Measurements from ENCODE around the gene CR1.

Gene CR1

GRCh38 chr1:207495801-207496792 lies at the start of gene CR1:
Gene CR1, plus strand, starts transcription at chr1:207496157. Its CDS starts 111 bp downstream, at chr1:207496268.
- no peak within 1 kb of the TSS for H2AFZ ChIP-seq (ENCODE audit: low read depth, low read length)
- H3K4me1 ChIP-seq (ENCODE audit: insufficient read depth, low read length): no peaks in the 10 kb centered on the region
- H3K9me3 ChIP-seq (ENCODE audit: low read length): no peaks in the 10 kb centered on the region
- H3K4me3 ChIP-seq (ENCODE audit: low read length): no peak within 1 kb of the TSS
- H3K27me3 ChIP-seq (ENCODE audit: insufficient read depth, low read length): peaks cover 36% of the 10 kb centered on the region
- H3K36me3 ChIP-seq (ENCODE audit: insufficient read depth, low read length): no peaks in the 10 kb centered on the region

- H3K4me3 ChIP-seq (ENCODE audit: low read length): no peak overlapping the region
- H3K36me3 ChIP-seq (ENCODE audit: insufficient read depth, low read length): no peaks in the 10 kb centered on the region
- H3K9me3 ChIP-seq (ENCODE audit: low read length): no peaks in the 10 kb centered on the region
- H2AFZ ChIP-seq (ENCODE audit: low read depth, low read length): no peak overlapping the region
- H3K27me3 ChIP-seq (ENCODE audit: insufficient read depth, low read length): peaks cover 54% of the 10 kb centered on the region
- H3K4me1 ChIP-seq (ENCODE audit: insufficient read depth, low read length): no peaks in the 10 kb centered on the region
Measured at GRCh38 chr1:207453710-207454045, 42.3 kb upstream of the CR1 start.

GRCh38 chr1:207454046-207454964 lies 41.7 kb upstream of the CR1 start, which contains the start of gene CR2:
Gene CR2, plus strand, starts transcription at chr1:207454328. Its CDS starts 91 bp downstream, at chr1:207454419.
- H3K27me3 ChIP-seq (ENCODE audit: insufficient read depth, low read length): peaks cover 55% of the 10 kb centered on the region
- no peaks in the 10 kb centered on the region for H3K4me1 ChIP-seq (ENCODE audit: insufficient read depth, low read length)
- no peaks in the 10 kb centered on the region for H3K36me3 ChIP-seq (ENCODE audit: insufficient read depth, low read length)
- H2AFZ ChIP-seq (ENCODE audit: low read depth, low read length): peak within 1 kb of the TSS; percentile 58
- no peaks in the 10 kb centered on the region for H3K9me3 ChIP-seq (ENCODE audit: low read length)
- no peak within 1 kb of the TSS for H3K4me3 ChIP-seq (ENCODE audit: low read length)

- Histone ChIP-seq H3K27me3 (ENCODE audit: insufficient read depth, low read length) (peaks cover 55% of the 10 kb centered on the region), H3K4me1 (ENCODE audit: insufficient read depth, low read length) (no peaks in the 10 kb centered on the region), H3K4me3 (ENCODE audit: low read length) (no peak overlapping the region), H3K9me3 (ENCODE audit: low read length) (no peaks in the 10 kb centered on the region), H3K36me3 (ENCODE audit: insufficient read depth, low read length) (no peaks in the 10 kb centered on the region), H2AFZ (ENCODE audit: low read depth, low read length) (no peak overlapping the region)
Measured at GRCh38 chr1:207455183-207455754, 40.7 kb upstream of the CR1 start.

GRCh38 chr1:207458414-207458813 lies 37.5 kb upstream of the CR1 start:
- H2AFZ ChIP-seq (ENCODE audit: low read depth, low read length): no peak overlapping the region
- H3K27me3 ChIP-seq (ENCODE audit: insufficient read depth, low read length): peaks cover 37% of the 10 kb centered on the region
- no peak overlapping the region for H3K4me3 ChIP-seq (ENCODE audit: low read length)
- H3K36me3 ChIP-seq (ENCODE audit: insufficient read depth, low read length): no peaks in the 10 kb centered on the region
- no peaks in the 10 kb centered on the region for H3K4me1 ChIP-seq (ENCODE audit: insufficient read depth, low read length)
- H3K9me3 ChIP-seq (ENCODE audit: low read length): no peaks in the 10 kb centered on the region

- Histone ChIP-seq H3K4me3 (ENCODE audit: low read length) (no peak overlapping the region), H3K36me3 (ENCODE audit: insufficient read depth, low read length) (no peaks in the 10 kb centered on the region), H3K9me3 (ENCODE audit: low read length) (no peaks in the 10 kb centered on the region), H3K4me1 (ENCODE audit: insufficient read depth, low read length) (no peaks in the 10 kb centered on the region), H2AFZ (ENCODE audit: low read depth, low read length) (no peak overlapping the region), H3K27me3 (ENCODE audit: insufficient read depth, low read length) (peaks cover 32% of the 10 kb centered on the region)
Measured at GRCh38 chr1:207459008-207459407, 36.9 kb upstream of the CR1 start.

- H3K4me1 ChIP-seq (ENCODE audit: insufficient read depth, low read length): no peaks in the 10 kb centered on the region
- peaks cover 9% of the 10 kb centered on the region for H3K27me3 ChIP-seq (ENCODE audit: insufficient read depth, low read length)
- H2AFZ ChIP-seq (ENCODE audit: low read depth, low read length): no peak overlapping the region
- H3K4me3 ChIP-seq (ENCODE audit: low read length): no peak overlapping the region
- no peaks in the 10 kb centered on the region for H3K36me3 ChIP-seq (ENCODE audit: insufficient read depth, low read length)
- H3K9me3 ChIP-seq (ENCODE audit: low read length): no peaks in the 10 kb centered on the region
Measured at GRCh38 chr1:207461649-207462048, 34.3 kb upstream of the CR1 start.

- no peaks in the 10 kb centered on the region for H3K36me3 ChIP-seq (ENCODE audit: insufficient read depth, low read length)
- peaks cover 5% of the 10 kb centered on the region for H3K27me3 ChIP-seq (ENCODE audit: insufficient read depth, low read length)
- no peak overlapping the region for H3K4me3 ChIP-seq (ENCODE audit: low read length)
- no peak overlapping the region for H2AFZ ChIP-seq (ENCODE audit: low read depth, low read length)
- H3K4me1 ChIP-seq (ENCODE audit: insufficient read depth, low read length): no peaks in the 10 kb centered on the region
- H3K9me3 ChIP-seq (ENCODE audit: low read length): no peaks in the 10 kb centered on the region
Measured at GRCh38 chr1:207462535-207462934, 33.4 kb upstream of the CR1 start.

GRCh38 chr1:207463021-207463420 lies 32.9 kb upstream of the CR1 start:
- Histone ChIP-seq H3K4me3 (ENCODE audit: low read length) (no peak overlapping the region), H3K9me3 (ENCODE audit: low read length) (no peaks in the 10 kb centered on the region), H3K27me3 (ENCODE audit: insufficient read depth, low read length) (peaks cover 4% of the 10 kb centered on the region), H3K4me1 (ENCODE audit: insufficient read depth, low read length) (no peaks in the 10 kb centered on the region), H3K36me3 (ENCODE audit: insufficient read depth, low read length) (no peaks in the 10 kb centered on the region), H2AFZ (ENCODE audit: low read depth, low read length) (no peak overlapping the region)

- no peaks in the 10 kb centered on the region for H3K9me3 ChIP-seq (ENCODE audit: low read length)
- H3K27me3 ChIP-seq (ENCODE audit: insufficient read depth, low read length): peaks cover 3% of the 10 kb centered on the region
- no peaks in the 10 kb centered on the region for H3K4me1 ChIP-seq (ENCODE audit: insufficient read depth, low read length)
- H3K4me3 ChIP-seq (ENCODE audit: low read length): no peak overlapping the region
- H2AFZ ChIP-seq (ENCODE audit: low read depth, low read length): no peak overlapping the region
- H3K36me3 ChIP-seq (ENCODE audit: insufficient read depth, low read length): no peaks in the 10 kb centered on the region
Measured at GRCh38 chr1:207463571-207463970, 32.4 kb upstream of the CR1 start.

GRCh38 chr1:207470927-207471326 lies 25.0 kb upstream of the CR1 start:
- no peak overlapping the region for H3K4me3 ChIP-seq (ENCODE audit: low read length)
- H3K36me3 ChIP-seq (ENCODE audit: insufficient read depth, low read length): no peaks in the 10 kb centered on the region
- H3K27me3 ChIP-seq (ENCODE audit: insufficient read depth, low read length): peaks cover 5% of the 10 kb centered on the region
- no peak overlapping the region for H2AFZ ChIP-seq (ENCODE audit: low read depth, low read length)
- H3K9me3 ChIP-seq (ENCODE audit: low read length): no peaks in the 10 kb centered on the region
- no peaks in the 10 kb centered on the region for H3K4me1 ChIP-seq (ENCODE audit: insufficient read depth, low read length)

GRCh38 chr1:207474210-207474609 lies 21.7 kb upstream of the CR1 start:
- Histone ChIP-seq H3K4me1 (ENCODE audit: insufficient read depth, low read length) (no peaks in the 10 kb centered on the region), H3K9me3 (ENCODE audit: low read length) (no peaks in the 10 kb centered on the region), H3K27me3 (ENCODE audit: insufficient read depth, low read length) (peaks cover 7% of the 10 kb centered on the region), H2AFZ (ENCODE audit: low read depth, low read length) (no peak overlapping the region), H3K36me3 (ENCODE audit: insufficient read depth, low read length) (no peaks in the 10 kb centered on the region), H3K4me3 (ENCODE audit: low read length) (no peak overlapping the region)

GRCh38 chr1:207486198-207486597 lies 9.8 kb upstream of the CR1 start:
- Histone ChIP-seq H2AFZ (ENCODE audit: low read depth, low read length) (no peak overlapping the region), H3K9me3 (ENCODE audit: low read length) (no peaks in the 10 kb centered on the region), H3K4me1 (ENCODE audit: insufficient read depth, low read length) (no peaks in the 10 kb centered on the region), H3K36me3 (ENCODE audit: insufficient read depth, low read length) (no peaks in the 10 kb centered on the region), H3K4me3 (ENCODE audit: low read length) (no peak overlapping the region), H3K27me3 (ENCODE audit: insufficient read depth, low read length) (peaks cover 6% of the 10 kb centered on the region)

Measured in neuron (in vitro differentiated cells).